Testis (tissue), 2 donors: ENCODE results near the gene RNF220.

ENCODE experiments used
- POLR2A ChIP-seq: fragments of 450-650 bp; IDR thresholded peaks from one replicate; pipeline ENCODE4 v1.6.1; 2017; ENCODE audit warnings: antibody characterized with exemption, mild to moderate bottlenecking, moderate library complexity
- TF ChIP-seq, protein P1 (sequence below), 3 experiments: fragments of 450-650 bp in 2 of 3; fragments of 200-600 bp in 1 of 3; sonication (generic) in 1 of 3; IDR thresholded peaks; one replicate each; pipeline ENCODE4 v1.5.1; 2016 to 2019; ENCODE audit warnings: antibody characterized with exemption in 3 of 3, mild to moderate bottlenecking in 2 of 3, moderate library complexity in 1 of 3

DNA sequence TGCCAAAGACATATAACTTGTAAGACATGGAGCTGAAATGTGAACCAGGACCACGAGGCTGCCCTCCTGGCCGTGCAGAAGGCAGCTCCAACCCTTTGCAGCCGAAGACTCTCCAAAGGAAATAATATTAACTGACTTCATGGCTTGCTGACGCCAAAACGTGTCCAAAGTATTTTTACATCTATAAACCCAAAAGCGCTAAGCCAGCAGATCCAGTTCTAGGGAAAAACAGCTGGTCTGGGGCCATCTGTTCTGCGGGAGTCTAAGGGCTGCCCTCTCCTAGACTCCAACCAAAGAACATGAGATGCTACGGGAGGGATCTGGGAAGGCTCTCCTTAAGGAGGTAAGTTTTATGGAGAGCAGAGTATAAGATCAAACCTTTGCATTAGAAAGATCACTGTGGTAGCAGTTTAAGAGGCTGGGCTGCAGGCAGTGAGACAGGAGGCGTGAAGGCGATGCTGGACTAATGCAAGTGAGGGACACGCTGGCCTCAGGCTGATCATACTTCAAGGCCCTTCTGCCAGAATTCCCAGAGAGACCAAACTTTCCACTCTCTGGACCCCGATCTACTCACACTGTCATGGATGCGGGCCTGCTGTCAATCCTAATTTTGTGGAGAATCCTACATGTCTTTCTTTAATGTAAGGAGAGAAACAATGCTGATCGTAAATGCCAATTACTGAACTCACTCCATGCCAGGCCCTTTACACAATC, 268.1 kb downstream of the RNF220 start:
- TF ChIP-seq, protein P1, sequence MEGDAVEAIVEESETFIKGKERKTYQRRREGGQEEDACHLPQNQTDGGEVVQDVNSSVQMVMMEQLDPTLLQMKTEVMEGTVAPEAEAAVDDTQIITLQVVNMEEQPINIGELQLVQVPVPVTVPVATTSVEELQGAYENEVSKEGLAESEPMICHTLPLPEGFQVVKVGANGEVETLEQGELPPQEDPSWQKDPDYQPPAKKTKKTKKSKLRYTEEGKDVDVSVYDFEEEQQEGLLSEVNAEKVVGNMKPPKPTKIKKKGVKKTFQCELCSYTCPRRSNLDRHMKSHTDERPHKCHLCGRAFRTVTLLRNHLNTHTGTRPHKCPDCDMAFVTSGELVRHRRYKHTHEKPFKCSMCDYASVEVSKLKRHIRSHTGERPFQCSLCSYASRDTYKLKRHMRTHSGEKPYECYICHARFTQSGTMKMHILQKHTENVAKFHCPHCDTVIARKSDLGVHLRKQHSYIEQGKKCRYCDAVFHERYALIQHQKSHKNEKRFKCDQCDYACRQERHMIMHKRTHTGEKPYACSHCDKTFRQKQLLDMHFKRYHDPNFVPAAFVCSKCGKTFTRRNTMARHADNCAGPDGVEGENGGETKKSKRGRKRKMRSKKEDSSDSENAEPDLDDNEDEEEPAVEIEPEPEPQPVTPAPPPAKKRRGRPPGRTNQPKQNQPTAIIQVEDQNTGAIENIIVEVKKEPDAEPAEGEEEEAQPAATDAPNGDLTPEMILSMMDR (IDR thresholded peaks at IDR 0.05), result no peak
- TF ChIP-seq POLR2A, result no peak
